HK-2 (cell line): ENCODE measurements around the gene USP37.

Experiments used
- DNase-seq: peaks from one replicate; pipeline ENCODE4 v3.0.0-alpha.2; 2018; ENCODE audit not compliant: unreplicated experiment

USP37 gene

GRCh38 chr2:218431878-218432277 is 136.3 kb downstream of the USP37 start:
- no peak for DNase-seq

- no peak for DNase-seq
Measured at GRCh38 chr2:218430721-218431120, 137.4 kb downstream of the USP37 start.

- DNase-seq, result no peak
Measured at GRCh38 chr2:218429911-218430692, 138.0 kb downstream of the USP37 start.

GRCh38 chr2:218428846-218429558 is 139.1 kb downstream of the USP37 start:
- no peak for DNase-seq

GRCh38 chr2:218427741-218428140 is 140.4 kb downstream of the USP37 start:
- no peak for DNase-seq

- no peak for DNase-seq
Measured at GRCh38 chr2:218425531-218425930, 142.6 kb downstream of the USP37 start.

- no peak for DNase-seq
Measured at GRCh38 chr2:218423584-218423983, 144.6 kb downstream of the USP37 start.

- DNase-seq, result no peak
Measured at GRCh38 chr2:218422403-218423086, 145.6 kb downstream of the USP37 start.

- no peak for DNase-seq
Measured at GRCh38 chr2:218421027-218421426, 147.1 kb downstream of the USP37 start.

GRCh38 chr2:218419630-218420216 is 148.4 kb downstream of the USP37 start:
- DNase-seq, result no peak

GRCh38 chr2:218418717-218419458 is 149.3 kb downstream of the USP37 start, which contains the start of gene VIL1:
VIL1 (plus strand) TSS chr2:218419123; CDS start chr2:218423779, 4,656 bp downstream.
- no peak for DNase-seq

GRCh38 chr2:218418321-218418716 is 149.8 kb downstream of the USP37 start:
- no peak for DNase-seq

- no peak for DNase-seq
Measured at GRCh38 chr2:218407717-218408116, 160.4 kb downstream of the USP37 start.

GRCh38 chr2:218406949-218407618 is 161.1 kb downstream of the USP37 start:
- DNase-seq, result no peak

GRCh38 chr2:218406209-218406948 is 161.8 kb downstream of the USP37 start:
- peak; percentile 98 for DNase-seq

GRCh38 chr2:218405746-218406208 is 162.4 kb downstream of the USP37 start:
- DNase-seq, result no peak

- no peak for DNase-seq
Measured at GRCh38 chr2:218405086-218405745, 162.9 kb downstream of the USP37 start.

- no peak for DNase-seq
Measured at GRCh38 chr2:218404351-218405085, 163.6 kb downstream of the USP37 start.

GRCh38 chr2:218403810-218404209 is 164.3 kb downstream of the USP37 start:
- no peak for DNase-seq
